ENCODE measurements around the gene DLX6.

Gene DLX6

GRCh38 chr7:96976106-96976505, 29.2 kb upstream of the DLX6 start:
- CTCF ChIA-PET, result interaction anchor here (1.3 kb wide), 1 partner anchor 52 kb away, joined by 3 read pairs; no protein-coding TSS in a partner anchor
- DNase-seq (ENCODE audit: extremely low spot score), result no peak
- TF ChIP-seq, protein P1, sequence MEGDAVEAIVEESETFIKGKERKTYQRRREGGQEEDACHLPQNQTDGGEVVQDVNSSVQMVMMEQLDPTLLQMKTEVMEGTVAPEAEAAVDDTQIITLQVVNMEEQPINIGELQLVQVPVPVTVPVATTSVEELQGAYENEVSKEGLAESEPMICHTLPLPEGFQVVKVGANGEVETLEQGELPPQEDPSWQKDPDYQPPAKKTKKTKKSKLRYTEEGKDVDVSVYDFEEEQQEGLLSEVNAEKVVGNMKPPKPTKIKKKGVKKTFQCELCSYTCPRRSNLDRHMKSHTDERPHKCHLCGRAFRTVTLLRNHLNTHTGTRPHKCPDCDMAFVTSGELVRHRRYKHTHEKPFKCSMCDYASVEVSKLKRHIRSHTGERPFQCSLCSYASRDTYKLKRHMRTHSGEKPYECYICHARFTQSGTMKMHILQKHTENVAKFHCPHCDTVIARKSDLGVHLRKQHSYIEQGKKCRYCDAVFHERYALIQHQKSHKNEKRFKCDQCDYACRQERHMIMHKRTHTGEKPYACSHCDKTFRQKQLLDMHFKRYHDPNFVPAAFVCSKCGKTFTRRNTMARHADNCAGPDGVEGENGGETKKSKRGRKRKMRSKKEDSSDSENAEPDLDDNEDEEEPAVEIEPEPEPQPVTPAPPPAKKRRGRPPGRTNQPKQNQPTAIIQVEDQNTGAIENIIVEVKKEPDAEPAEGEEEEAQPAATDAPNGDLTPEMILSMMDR (IDR thresholded peaks at IDR 0.05; ENCODE audit: control extremely low read depth, extremely low read depth, low read depth, missing control alignments), result no peak
- POLR2A ChIA-PET, result no interaction called here

DNA sequence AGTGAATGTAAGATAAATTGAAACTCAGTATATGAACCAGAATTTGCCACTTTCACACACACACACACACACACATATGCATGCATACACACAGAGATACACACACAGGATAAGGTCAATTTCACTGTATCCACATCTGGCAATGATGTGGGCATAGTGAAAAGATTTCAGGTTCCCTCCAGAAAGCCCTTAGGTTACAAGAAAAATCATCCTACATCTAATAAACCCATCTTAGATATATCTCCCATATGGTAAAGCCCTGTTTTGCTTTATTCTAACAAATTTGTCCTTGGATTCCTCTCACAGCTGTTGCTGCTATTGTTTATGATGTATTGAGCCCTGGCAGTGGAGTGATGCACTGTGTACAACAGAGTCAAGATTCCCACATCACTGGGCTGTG, 27.9 kb upstream of the DLX6 start:
- ChIA-PET CTCF (no interaction called here), POLR2A (no interaction called here)
- TF ChIP-seq, protein P1 (IDR thresholded peaks at IDR 0.05; ENCODE audit: control extremely low read depth, extremely low read depth, low read depth, missing control alignments), result no peak
- DNase-seq (ENCODE audit: extremely low spot score), result no peak

DNA sequence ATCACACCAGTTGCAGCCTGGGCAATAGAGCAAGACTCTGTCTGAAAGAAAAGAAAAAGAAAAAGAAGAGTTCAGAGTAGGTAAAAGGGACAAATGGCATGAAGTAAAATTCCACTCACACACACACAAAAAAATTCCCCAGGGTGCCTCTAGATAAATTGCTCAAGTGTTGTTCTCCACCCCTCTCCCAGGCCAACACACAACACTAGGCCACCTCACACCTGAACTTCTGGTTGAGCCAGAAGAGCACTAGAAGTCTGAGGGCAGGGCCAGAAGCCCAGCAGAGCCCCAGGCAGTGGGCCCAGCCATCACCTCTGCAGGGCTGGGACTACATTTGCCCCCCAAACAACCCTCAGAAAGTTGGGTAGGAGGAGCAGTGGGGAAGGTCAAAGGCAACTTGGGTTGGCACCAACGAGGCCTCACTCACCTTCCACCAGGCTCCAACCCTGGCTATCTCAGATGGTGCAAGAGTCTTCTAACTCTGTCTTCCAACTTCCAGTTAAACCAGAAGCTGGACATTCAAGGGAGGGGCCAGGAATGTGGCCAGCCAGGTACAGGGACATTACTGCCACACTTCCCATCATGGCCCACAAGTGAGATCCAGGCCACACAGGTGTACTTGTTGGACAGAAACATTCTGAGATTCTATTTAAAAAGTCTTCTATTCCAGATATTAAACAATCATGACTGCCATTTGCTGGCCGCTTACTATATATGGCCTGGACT, 25.6 kb upstream of the DLX6 start:
- POLR2A ChIA-PET, result no interaction called here
- CTCF ChIA-PET, result interaction anchor here (0.8 kb wide), 1 partner anchor 13 kb away, joined by 3 read pairs; no protein-coding TSS in a partner anchor
- no peak for DNase-seq (ENCODE audit: extremely low spot score)
- TF ChIP-seq, protein P1 (IDR thresholded peaks at IDR 0.05; ENCODE audit: control extremely low read depth, extremely low read depth, low read depth, missing control alignments), result no peak

- POLR2A ChIA-PET, result interaction anchor here (0.5 kb wide), 1 partner anchor 23 kb away, joined by 4 read pairs; no protein-coding TSS in a partner anchor
- no peak for DNase-seq (ENCODE audit: extremely low spot score)
- CTCF ChIA-PET, result interaction anchor here (1.2 kb wide), 1 partner anchor 10 kb away, joined by 3 read pairs; no protein-coding TSS in a partner anchor
- TF ChIP-seq, protein P1 (IDR thresholded peaks at IDR 0.05; ENCODE audit: control extremely low read depth, extremely low read depth, low read depth, missing control alignments), result no peak
Observed at GRCh38 chr7:96982586-96982985, 22.8 kb upstream of the DLX6 start.

- POLR2A ChIA-PET, result no interaction called here
Observed at GRCh38 chr7:96985992-96986391, 19.4 kb upstream of the DLX6 start.

GRCh38 chr7:96986901-96987300, 18.5 kb upstream of the DLX6 start:
- POLR2A ChIA-PET, result no interaction called here
- TF ChIP-seq, protein P1 (IDR thresholded peaks at IDR 0.05; ENCODE audit: control extremely low read depth, extremely low read depth, low read depth, missing control alignments), result no peak
- no peak for DNase-seq (ENCODE audit: extremely low spot score)
- CTCF ChIA-PET, result no interaction called here

More at GRCh38 chr7:96985992-96986391, 19.4 kb upstream of the DLX6 start:
- CTCF ChIA-PET, result no interaction called here
- no peak for DNase-seq (ENCODE audit: extremely low spot score)
- TF ChIP-seq, protein P1 (IDR thresholded peaks at IDR 0.05; ENCODE audit: control extremely low read depth, extremely low read depth, low read depth, missing control alignments), result no peak

All from GM10248 (cell line).